OCI-LY1 (cell line): Measurements from ENCODE around the gene IL1RAPL1.

Source experiments
- CTCF ChIP-seq: fragments of 200-600 bp; sonication (generic), shearing (Covaris generic); IDR thresholded peaks from 2 replicates; pipeline ENCODE4 v1.5.1; 2017; ENCODE audit warnings: mild to moderate bottlenecking, antibody characterized with exemption, low read length, moderate library complexity, mixed read lengths
- EZH2 ChIP-seq: fragments of 200-600 bp; sonication (generic), shearing (Covaris generic); IDR thresholded peaks from 2 replicates; pipeline ENCODE4 v1.8.0; 2017; ENCODE audit warnings: borderline replicate concordance, mixed run types, mild to moderate bottlenecking, antibody characterized with exemption, low read length, moderate library complexity, mixed read lengths

- no peak for TF ChIP-seq CTCF
- no peak for TF ChIP-seq EZH2
Observed at GRCh38 chrX:29965634-29966033, 1378.4 kb downstream of the IL1RAPL1 start.
